T-helper 22 cell (primary cell): ENCODE data around the gene PCDHA9.
"Not testable (repeated sequence)": the region's sequence is repeated elsewhere in the genome, so short reads cannot be mapped to it uniquely, and the experiment has no call there.

ENCODE experiments used
- DNase-seq: peaks from one replicate; pipeline ENCODE4 v3.0.0-alpha.2; 2020; ENCODE audit warnings: low read depth

The PCDHA9 gene

DNA sequence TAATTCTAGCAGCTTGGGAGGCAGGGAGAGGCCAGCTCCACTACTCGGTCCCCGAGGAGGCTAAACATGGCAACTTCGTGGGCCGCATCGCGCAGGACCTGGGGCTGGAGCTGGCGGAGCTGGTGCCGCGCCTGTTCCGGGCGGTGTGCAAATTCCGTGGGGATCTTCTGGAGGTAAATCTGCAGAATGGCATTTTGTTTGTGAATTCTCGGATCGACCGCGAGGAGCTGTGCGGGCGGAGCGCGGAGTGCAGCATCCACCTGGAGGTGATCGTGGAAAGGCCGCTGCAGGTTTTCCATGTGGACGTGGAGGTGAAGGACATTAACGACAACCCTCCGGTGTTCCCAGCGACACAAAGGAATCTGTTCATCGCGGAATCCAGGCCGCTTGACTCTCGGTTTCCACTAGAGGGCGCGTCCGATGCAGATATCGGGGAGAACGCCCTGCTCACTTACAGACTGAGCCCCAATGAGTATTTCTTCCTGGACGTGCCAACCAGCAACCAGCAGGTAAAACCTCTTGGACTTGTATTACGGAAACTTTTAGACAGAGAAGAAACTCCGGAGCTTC lies 13.7 kb upstream of the PCDHA9 start:
- DNase-seq, result not testable (repeated sequence)

DNA sequence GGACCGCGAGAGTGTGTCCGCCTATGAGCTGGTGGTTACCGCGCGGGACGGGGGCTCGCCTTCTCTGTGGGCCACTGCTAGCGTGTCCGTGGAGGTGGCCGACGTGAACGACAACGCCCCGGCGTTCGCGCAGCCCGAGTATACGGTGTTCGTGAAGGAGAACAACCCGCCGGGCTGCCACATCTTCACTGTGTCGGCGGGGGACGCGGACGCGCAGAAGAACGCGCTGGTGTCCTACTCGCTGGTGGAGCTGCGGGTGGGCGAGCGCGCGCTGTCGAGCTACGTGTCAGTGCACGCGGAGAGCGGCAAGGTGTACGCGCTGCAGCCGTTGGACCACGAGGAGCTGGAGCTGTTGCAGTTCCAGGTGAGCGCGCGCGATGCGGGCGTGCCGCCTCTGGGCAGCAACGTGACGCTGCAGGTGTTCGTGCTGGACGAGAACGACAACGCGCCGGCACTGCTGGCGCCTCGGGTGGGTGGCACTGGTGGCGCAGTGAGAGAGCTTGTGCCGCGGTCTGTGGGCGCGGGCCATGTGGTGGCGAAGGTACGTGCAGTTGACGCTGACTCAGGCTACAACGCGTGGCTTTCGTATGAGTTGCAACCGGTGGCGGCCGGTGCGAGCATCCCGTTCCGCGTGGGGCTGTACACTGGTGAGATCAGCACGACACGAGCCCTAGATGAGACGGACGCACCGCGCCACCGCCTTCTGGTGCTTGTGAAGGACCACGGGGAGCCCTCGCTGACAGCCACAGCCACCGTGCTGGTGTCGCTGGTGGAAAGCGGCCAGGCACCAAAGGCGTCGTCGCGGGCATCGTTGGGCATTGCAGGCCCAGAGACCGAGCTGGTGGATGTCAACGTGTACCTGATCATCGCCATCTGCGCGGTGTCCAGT lies 12.3 kb upstream of the PCDHA9 start:
- DNase-seq, result no peak

DNA sequence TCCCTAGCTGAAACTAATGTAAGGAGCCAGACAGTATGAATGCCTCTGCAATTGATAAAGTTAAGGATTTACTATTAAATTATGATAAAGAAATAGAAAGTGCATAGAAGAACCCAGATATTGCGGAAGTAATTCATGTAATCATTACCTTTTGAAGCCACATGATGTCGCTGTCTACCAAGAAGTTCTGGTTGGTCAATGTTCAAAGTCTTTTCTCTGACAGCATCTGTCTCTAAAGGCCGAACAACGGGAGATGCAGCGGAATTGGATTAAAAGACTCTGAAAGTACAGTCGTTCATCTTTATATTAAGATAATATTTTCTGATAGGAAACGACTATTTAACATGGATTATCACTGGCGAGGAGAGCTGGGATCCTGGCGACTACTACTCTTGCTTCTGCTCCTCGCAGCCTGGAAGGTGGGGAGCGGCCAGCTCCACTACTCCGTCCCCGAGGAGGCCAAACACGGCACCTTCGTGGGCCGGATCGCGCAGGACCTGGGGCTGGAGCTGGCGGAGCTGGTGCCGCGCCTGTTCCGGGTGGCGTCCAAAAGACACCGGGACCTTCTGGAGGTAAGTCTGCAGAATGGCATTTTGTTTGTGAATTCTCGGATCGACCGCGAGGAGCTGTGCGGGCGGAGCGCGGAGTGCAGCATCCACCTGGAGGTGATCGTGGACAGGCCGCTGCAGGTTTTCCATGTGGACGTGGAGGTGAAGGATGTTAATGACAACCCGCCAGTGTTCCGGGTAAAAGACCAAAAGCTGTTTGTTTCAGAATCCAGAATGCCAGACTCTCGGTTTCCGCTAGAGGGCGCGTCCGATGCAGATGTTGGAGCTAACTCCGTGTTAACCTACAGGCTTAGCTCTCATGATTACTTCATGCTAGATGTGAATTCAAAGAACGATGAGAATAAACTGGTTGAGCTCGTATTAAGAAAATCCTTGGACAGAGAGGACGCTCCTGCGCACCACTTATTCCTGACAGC lies 6.9 kb upstream of the PCDHA9 start, which contains the start of gene PCDHA8:
TSS of gene PCDHA8 (plus strand) at position 210 of the 985 bp plus-strand sequence. CDS start at position 345, 135 bp downstream.
- DNase-seq, result no peak

DNA sequence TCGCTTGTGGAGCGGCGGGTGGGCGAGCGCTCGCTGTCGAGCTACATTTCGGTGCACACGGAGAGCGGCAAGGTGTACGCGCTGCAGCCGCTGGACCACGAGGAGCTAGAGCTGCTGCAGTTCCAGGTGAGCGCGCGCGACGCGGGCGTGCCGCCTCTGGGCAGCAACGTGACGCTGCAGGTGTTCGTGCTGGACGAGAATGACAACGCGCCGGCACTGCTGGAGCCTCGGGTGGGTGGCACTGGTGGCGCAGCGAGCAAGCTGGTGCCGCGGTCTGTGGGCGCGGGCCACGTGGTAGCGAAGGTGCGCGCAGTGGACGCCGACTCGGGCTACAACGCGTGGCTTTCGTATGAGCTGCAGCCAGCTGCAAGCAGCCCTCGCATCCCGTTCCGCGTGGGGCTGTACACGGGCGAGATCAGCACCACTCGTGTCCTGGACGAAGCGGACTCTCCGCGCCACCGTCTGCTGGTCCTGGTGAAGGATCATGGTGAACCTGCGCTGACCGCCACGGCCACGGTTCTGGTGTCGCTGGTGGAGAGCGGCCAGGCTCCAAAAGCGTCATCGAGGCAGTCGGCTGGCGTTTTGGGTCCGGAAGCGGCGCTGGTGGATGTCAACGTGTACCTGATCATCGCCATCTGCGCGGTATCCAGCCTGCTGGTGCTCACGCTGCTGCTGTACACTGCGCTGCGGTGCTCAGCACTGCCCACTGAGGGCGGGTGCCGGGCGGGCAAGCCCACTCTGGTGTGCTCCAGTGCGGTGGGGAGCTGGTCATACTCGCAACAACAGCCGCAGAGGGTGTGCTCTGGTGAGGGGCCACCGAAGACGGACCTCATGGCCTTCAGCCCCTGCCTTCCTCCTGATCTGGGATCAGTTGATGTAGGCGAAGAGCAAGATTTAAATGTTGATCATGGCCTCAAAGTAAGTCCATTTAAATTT lies 5.1 kb upstream of the PCDHA9 start:
- no peak for DNase-seq

DNA sequence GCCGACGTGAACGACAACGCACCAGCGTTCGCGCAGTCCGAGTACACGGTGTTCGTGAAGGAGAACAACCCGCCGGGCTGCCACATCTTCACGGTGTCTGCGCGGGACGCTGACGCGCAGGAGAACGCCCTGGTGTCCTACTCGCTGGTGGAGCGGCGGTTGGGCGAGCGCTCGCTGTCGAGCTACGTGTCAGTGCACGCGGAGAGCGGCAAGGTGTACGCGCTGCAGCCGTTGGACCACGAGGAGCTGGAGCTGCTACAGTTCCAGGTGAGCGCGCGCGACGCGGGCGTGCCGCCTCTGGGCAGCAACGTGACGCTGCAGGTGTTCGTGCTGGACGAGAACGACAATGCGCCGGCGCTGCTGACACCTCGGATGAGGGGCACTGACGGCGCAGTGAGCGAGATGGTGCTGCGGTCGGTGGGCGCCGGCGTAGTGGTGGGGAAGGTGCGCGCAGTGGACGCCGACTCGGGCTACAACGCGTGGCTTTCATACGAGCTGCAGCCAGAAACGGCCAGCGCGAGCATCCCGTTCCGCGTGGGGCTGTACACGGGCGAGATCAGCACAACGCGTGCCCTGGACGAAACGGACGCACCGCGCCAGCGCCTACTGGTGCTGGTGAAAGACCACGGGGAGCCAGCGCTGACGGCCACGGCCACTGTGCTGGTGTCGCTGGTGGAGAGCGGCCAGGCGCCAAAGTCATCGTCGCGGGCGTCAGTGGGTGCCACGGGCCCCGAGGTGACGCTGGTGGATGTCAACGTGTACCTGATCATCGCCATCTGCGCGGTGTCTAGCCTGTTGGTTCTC lies 1.9 kb downstream of the PCDHA9 start:
- not testable (repeated sequence) for DNase-seq

DNA sequence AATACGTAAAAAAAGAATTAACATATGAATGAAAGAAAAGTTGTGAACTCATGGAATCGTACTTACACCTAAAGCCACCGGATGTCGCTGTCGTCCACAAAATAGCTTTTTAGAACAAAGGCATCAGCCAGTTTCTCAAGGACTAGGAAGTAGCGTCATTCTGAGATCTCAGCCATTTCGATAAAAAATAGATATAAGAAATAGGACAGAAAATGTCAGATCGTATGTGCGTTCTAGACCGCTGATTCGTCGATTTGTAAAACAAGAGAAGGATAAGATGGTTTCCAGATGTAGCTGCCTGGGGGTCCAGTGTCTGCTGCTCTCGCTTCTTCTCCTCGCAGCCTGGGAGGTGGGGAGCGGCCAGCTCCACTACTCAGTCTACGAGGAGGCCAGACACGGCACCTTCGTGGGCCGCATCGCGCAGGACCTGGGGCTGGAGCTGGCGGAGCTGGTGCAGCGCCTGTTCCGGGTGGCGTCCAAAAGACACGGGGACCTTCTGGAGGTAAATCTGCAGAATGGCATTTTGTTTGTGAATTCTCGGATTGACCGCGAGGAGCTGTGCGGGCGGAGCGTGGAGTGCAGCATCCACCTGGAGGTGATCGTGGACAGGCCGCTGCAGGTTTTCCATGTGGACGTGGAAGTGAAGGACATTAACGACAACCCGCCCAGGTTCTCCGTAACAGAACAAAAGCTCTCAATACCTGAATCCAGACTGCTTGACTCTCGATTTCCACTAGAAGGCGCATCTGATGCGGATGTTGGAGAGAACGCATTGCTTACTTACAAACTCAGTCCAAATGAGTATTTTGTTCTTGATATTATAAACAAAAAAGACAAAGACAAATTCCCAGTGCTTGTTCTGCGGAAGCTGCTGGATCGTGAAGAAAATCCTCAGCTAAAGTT lies 7.8 kb downstream of the PCDHA9 start, which contains the start of gene PCDHA10:
TSS of gene PCDHA10 (plus strand) at position 126 of the 903 bp plus-strand sequence. CDS start at position 278, 152 bp downstream.
- DNase-seq, result no peak

DNA sequence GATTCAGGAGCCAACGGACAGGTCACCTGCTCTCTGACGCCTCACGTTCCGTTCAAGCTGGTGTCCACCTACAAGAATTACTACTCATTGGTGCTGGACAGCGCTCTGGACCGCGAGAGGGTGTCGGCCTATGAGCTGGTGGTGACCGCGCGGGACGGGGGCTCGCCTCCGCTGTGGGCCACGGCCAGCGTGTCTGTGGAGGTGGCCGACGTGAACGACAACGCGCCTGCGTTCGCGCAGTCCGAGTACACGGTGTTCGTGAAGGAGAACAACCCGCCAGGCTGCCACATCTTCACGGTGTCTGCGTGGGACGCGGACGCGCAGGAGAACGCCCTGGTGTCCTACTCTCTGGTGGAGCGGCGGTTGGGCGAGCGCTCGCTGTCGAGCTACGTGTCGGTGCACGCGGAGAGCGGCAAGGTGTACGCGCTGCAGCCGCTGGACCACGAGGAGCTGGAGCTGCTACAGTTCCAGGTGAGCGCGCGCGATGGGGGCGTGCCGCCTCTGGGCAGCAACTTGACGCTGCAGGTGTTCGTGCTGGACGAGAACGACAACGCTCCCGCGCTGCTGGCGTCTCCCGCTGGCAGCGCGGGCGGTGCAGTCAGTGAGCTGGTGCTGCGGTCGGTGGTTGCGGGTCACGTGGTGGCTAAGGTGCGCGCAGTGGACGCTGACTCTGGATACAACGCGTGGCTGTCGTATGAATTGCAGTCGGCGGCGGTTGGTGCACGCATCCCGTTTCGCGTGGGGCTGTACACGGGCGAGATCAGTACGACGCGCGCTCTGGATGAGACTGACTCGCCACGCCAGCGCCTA lies 9.2 kb downstream of the PCDHA9 start:
- no peak for DNase-seq

DNA sequence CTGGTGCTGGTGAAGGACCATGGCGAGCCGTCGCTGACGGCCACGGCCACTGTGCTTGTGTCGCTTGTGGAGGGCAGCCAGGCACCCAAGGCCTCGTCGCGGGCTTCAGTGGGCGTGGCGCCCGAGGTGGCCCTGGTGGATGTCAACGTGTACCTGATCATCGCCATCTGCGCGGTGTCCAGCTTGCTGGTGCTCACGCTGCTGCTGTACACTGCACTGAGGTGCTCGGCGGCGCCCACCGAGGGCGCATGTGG lies 9.7 kb downstream of the PCDHA9 start:
- no peak for DNase-seq

DNA sequence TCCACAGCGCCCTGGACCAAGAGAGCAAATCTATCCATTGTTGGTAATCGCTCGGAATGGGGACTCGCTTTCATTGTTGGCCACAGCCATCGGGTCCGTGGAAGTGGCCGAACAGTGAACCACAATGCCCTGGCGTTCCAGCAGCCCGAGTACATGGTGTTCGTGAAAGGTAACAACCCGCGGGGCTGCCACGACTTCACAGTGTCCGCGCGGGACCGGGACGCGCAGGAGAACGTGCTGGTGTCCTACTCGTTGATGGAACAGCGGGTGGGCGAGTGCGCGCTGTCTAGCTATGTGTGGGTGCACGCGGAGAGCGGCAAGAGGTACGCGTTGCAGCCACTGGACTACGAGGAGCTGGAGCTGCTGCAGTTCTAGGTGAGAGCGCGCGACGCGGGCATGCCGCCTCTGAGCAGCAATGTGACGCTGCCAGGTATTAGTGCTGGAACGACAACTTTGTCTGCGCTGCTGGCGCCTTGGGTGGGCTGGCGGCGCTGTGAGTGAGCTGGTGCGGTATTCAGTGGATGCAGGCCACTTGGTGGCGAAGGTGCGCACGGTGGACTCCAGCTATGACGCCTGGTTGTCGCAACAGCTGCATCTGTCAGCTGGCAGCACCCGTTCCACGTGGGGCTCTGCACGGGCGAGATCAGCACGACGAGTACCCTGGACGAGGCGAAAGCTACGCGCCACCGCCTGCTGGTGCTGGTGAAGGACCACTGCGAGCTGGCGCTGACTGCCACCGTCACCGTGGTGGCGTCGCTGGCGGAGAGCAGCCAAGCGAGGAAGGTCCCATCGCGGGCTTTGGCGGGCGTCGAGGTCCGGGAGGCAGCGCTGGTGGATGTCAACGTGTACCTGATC lies 14.5 kb downstream of the PCDHA9 start:
- DNase-seq, result no peak

DNA sequence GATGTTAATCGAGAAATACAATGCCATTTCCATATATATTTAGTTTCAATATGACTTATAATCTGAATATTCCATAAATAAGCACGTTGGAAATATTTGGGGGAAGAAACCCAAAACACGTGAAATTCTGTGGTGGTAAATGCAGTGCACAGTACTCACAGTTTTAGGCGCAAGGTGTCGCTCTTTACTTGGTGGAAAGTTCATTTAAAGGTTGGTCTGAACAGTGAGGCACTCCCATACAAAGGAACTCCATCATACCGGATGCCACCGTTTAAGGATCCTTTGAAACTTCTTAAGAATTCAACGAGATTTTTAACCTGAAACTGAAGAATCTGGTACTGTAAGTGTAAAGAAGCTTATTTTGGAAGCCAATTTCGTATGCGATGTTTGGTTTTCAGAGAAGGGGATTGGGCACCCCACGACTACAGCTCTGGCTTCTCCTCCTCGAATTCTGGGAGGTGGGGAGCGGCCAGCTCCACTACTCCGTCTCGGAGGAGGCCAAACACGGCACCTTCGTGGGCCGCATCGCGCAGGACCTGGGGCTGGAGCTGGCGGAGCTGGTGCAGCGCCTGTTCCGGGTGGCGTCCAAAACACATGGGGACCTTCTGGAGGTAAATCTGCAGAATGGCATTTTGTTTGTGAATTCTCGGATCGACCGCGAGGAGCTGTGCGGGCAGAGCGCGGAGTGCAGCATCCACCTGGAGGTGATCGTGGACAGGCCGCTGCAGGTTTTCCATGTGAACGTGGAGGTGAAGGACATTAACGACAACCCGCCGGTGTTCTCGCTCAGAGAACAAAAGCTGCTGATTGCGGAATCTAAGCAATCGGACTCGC lies 20.8 kb downstream of the PCDHA9 start, which contains the start of gene PCDHA11:
TSS of gene PCDHA11 (plus strand) at position 237 of the 834 bp plus-strand sequence. CDS start at position 384, 147 bp downstream.
- no peak for DNase-seq

DNA sequence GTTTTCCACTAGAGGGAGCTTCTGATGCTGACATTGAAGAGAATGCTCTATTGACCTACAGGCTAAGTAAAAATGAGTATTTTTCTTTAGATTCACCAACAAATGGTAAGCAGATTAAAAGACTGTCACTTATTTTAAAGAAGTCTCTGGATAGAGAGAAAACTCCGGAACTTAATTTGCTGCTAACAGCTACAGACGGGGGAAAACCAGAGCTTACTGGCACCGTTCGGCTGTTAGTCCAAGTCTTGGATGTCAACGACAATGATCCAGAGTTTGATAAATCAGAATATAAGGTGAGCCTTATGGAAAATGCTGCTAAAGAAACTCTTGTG lies 21.3 kb downstream of the PCDHA9 start:
- no peak for DNase-seq

DNA sequence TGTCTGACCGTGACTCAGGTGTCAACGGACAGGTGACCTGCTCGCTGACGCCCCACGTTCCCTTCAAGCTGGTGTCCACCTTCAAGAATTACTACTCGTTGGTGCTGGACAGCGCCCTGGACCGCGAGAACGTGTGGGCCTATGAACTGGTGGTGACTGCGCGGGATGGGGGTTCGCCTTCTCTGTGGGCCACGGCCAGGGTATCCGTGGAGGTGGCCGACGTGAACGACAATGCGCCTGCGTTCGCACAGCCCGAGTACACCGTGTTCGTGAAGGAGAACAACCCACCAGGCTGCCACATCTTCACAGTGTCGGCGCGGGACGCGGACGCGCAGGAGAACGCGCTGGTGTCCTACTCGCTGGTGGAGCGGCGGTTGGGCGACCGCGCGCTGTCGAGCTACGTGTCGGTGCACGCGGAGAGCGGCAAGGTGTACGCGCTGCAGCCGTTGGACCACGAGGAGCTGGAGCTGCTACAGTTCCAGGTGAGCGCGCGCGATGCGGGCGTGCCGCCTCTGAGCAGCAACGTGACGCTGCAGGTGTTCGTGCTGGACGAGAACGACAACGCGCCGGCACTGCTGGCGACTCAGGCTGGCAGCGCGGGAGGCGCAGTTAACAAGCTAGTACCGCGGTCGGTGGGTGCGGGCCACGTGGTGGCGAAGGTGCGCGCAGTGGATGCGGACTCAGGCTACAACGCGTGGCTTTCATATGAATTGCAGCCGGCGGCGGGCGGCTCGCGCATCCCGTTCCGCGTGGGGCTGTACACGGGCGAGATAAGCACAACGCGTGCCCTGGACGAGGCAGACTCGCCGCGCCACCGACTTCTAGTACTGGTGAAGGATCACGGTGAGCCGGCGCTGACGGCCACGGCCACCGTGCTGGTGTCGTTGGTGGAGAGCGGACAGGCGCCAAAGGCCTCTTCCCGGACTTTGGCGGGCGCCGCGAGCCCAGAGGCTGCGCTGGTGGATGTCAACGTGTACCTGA lies 22.3 kb downstream of the PCDHA9 start:
- no peak for DNase-seq

DNA sequence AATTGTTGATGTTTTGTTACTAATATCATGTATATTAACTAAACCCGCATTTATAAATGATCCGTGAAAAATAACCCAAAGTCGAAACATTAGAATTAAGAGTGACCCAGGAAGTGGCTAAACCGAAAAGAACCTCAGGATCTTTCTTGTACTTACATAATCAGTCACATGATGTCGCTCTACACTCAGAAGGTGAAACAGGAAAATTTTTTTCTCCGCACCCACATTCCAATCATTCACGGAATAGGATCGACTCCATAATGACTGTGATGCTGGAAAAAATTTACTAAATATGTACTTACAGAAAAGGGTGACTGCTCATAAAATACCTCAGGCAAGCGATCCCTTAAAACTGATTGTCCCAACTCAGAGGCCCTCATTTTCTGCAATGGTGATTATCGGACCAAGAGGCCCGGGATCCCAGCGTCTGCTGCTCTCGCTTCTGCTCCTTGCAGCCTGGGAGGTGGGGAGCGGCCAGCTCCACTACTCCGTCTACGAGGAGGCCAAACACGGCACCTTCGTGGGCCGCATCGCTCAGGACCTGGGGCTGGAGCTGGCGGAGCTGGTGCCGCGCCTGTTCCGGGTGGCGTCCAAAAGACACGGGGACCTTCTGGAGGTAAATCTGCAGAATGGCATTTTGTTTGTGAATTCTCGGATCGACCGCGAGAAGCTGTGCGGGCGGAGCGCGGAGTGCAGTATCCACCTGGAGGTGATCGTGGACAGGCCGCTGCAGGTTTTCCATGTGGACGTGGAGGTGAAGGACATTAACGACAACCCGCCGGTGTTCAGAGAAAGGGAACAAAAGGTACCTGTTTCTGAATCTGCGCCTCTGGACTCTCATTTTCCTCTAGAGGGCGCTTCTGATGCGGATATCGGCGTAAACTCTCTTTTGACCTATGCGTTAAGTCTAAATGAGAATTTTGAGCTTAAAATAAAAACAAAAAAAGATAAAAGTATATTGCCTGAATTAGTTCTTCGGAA lies 27.2 kb downstream of the PCDHA9 start, which contains the start of gene PCDHA12:
TSS of gene PCDHA12 (plus strand) at position 224 of the 981 bp plus-strand sequence. CDS start at position 389, 165 bp downstream.
- DNase-seq, result no peak
